IPS DF 19.7 (cell line): ENCODE results near the gene ALPK1.
A peak's percentile ranks its signal among the peaks of the same experiment; 100 is the strongest.
"Not testable (repeated sequence)": the region's sequence is repeated elsewhere in the genome, so short reads cannot be mapped to it uniquely, and the experiment has no call there.

Experiments used
- DNase-seq: peaks from one replicate; pipeline ENCODE4 v3.0.0-alpha.2; 2013; ENCODE audit warnings: low read depth, low spot score

The ALPK1 gene

GRCh38 chr4:112378858-112379257 is 81.7 kb downstream of the ALPK1 start:
- no peak for DNase-seq

- DNase-seq = peak; percentile 50
These were observed 82.1 kb downstream of the ALPK1 start for GRCh38 chr4:112379306-112379705.

GRCh38 chr4:112381996-112382692 is 85.0 kb downstream of the ALPK1 start:
- no peak for DNase-seq

- DNase-seq = no peak
These were observed 88.9 kb downstream of the ALPK1 start for GRCh38 chr4:112386071-112386470.

- no peak for DNase-seq
These were observed 104.9 kb downstream of the ALPK1 start for GRCh38 chr4:112402098-112402497.

- DNase-seq = no peak
These were observed 106.2 kb downstream of the ALPK1 start for GRCh38 chr4:112403101-112403945.

- no peak for DNase-seq
These were observed 113.2 kb downstream of the ALPK1 start for GRCh38 chr4:112410364-112410763.

- DNase-seq = no peak
These were observed 113.6 kb downstream of the ALPK1 start for GRCh38 chr4:112410804-112411203.

- no peak for DNase-seq
These were observed 114.8 kb downstream of the ALPK1 start for GRCh38 chr4:112411781-112412550.

- no peak for DNase-seq
These were observed 119.3 kb downstream of the ALPK1 start for GRCh38 chr4:112416464-112416863.

GRCh38 chr4:112418092-112418491 is 120.9 kb downstream of the ALPK1 start:
- DNase-seq = no peak

- DNase-seq = no peak
These were observed 124.7 kb downstream of the ALPK1 start for GRCh38 chr4:112421911-112422310.

- DNase-seq = no peak
These were observed 125.5 kb downstream of the ALPK1 start for GRCh38 chr4:112422644-112423043.

- DNase-seq = no peak
These were observed 126.4 kb downstream of the ALPK1 start for GRCh38 chr4:112423591-112423990.

- DNase-seq = no peak
These were observed 128.7 kb downstream of the ALPK1 start for GRCh38 chr4:112425823-112426222.

- DNase-seq = no peak
These were observed 129.2 kb downstream of the ALPK1 start for GRCh38 chr4:112426416-112426815.

- DNase-seq = no peak
These were observed 134.0 kb downstream of the ALPK1 start for GRCh38 chr4:112431158-112431557.

- DNase-seq = no peak
These were observed 139.8 kb downstream of the ALPK1 start for GRCh38 chr4:112436987-112437386.

GRCh38 chr4:112442226-112442625 is 145.1 kb downstream of the ALPK1 start:
- not testable (repeated sequence) for DNase-seq

- DNase-seq = no peak
These were observed 151.3 kb downstream of the ALPK1 start for GRCh38 chr4:112448306-112449132.

GRCh38 chr4:112449708-112450107 is 152.5 kb downstream of the ALPK1 start:
- no peak for DNase-seq
